ENCODE measurements around the gene SLC26A8. TPM values are rescaled to one million over a fixed set of nuclear protein-coding genes. Genes with fewer than 3 reads are reported as not detected.

The SLC26A8 gene
- total and polyA plus RNA-seq, 2 of the 13 experiments (the other 11 are each of a cell fraction or from before 2014, with no cell fraction given) = 0.46 TPM; not detected in 1

DNA sequence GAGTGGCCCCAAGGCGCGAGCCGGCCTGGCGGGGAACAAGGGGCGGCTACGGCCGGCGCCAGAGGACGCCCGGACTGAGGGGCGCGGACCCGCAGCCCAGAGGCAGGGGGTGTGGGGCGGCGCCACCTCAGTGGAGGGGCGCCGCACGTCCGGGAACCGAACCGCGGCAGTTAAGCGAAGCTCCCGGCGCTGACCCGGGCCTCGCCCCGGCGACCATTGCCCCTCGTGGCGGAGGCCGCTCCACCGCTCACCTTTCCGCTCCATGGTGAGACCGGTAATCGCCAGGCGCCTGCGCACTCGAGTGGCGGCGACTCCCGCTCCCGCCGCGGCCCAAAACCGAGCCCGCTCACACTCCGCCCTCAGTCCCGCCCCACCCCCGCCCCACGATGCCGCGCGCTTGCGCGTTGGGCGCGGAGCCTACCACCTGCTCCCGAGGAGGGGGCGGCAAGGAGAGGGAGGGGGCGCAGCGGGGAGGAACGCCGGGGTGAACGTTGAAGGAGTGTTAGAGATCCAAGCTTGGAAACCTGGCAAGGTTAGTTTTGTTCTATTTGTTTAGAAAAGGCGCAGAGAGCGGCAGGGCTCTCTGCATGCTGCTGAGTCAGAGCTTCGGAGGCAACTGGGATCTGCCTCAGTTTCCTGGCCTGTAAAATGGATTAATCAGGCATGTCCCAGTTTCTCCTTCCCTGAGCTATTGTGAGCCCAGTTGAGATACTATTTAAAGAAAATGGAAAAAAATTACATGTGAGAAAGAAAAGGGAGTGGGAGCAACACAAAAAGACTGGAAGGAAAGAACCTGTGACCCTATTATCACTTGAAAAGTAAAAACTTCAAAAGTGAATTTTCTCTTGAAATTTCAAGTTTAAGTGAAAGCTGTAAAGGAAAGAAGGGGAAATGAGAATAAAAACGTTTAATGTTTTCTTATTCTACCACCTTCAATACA, 103.4 kb downstream of the SLC26A8 start, which contains the start of gene SRPK1 (continued):
- peak; percentile 38; the same call in 1 of the 2 replicates for TF ChIP-seq HOXA9 (CRISPR knock-in tag; IDR thresholded peaks at IDR 0.05; ENCODE audit: borderline replicate concordance)
- peak; percentile 91 for TF ChIP-seq KDM5B (CRISPR knock-in tag; IDR thresholded peaks at IDR 0.05; ENCODE audit: borderline replicate concordance)
- no peak; the same call in 1 of the 2 replicates for TF ChIP-seq ZMAT5 (CRISPR knock-in tag; IDR thresholded peaks at IDR 0.05; ENCODE audit: borderline replicate concordance, low read depth)
- TF ChIP-seq, protein P1, sequence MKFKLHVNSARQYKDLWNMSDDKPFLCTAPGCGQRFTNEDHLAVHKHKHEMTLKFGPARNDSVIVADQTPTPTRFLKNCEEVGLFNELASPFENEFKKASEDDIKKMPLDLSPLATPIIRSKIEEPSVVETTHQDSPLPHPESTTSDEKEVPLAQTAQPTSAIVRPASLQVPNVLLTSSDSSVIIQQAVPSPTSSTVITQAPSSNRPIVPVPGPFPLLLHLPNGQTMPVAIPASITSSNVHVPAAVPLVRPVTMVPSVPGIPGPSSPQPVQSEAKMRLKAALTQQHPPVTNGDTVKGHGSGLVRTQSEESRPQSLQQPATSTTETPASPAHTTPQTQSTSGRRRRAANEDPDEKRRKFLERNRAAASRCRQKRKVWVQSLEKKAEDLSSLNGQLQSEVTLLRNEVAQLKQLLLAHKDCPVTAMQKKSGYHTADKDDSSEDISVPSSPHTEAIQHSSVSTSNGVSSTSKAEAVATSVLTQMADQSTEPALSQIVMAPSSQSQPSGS (CRISPR knock-in tag; IDR thresholded peaks at IDR 0.05) = peak; percentile 63; the same call in 1 of the 2 replicates
- peak; percentile 73; the same call in 1 of the 2 replicates for TF ChIP-seq ZBTB34 (CRISPR knock-in tag; IDR thresholded peaks at IDR 0.05)
- peak; percentile 80; the same call in 1 of the 2 replicates for TF ChIP-seq KLF15 (CRISPR knock-in tag; IDR thresholded peaks at IDR 0.05; ENCODE audit: borderline replicate concordance)
- TF ChIP-seq PTBP1 (IDR thresholded peaks at IDR 0.05; ENCODE audit: low read depth, low read length, poor library complexity, severe bottlenecking) = peak; percentile 88
- TF ChIP-seq ZBTB1 (CRISPR knock-in tag; IDR thresholded peaks at IDR 0.05; ENCODE audit: borderline replicate concordance) = no peak
- no peak for TF ChIP-seq MEF2D (CRISPR knock-in tag; IDR thresholded peaks at IDR 0.05)
- TF ChIP-seq, protein P2, sequence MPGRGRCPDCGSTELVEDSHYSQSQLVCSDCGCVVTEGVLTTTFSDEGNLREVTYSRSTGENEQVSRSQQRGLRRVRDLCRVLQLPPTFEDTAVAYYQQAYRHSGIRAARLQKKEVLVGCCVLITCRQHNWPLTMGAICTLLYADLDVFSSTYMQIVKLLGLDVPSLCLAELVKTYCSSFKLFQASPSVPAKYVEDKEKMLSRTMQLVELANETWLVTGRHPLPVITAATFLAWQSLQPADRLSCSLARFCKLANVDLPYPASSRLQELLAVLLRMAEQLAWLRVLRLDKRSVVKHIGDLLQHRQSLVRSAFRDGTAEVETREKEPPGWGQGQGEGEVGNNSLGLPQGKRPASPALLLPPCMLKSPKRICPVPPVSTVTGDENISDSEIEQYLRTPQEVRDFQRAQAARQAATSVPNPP (CRISPR knock-in tag; IDR thresholded peaks at IDR 0.05) = peak; percentile 77
- TF ChIP-seq, protein P3, sequence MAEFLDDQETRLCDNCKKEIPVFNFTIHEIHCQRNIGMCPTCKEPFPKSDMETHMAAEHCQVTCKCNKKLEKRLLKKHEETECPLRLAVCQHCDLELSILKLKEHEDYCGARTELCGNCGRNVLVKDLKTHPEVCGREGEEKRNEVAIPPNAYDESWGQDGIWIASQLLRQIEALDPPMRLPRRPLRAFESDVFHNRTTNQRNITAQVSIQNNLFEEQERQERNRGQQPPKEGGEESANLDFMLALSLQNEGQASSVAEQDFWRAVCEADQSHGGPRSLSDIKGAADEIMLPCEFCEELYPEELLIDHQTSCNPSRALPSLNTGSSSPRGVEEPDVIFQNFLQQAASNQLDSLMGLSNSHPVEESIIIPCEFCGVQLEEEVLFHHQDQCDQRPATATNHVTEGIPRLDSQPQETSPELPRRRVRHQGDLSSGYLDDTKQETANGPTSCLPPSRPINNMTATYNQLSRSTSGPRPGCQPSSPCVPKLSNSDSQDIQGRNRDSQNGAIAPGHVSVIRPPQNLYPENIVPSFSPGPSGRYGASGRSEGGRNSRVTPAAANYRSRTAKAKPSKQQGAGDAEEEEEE (CRISPR knock-in tag; IDR thresholded peaks at IDR 0.05; ENCODE audit: borderline replicate concordance) = no peak
- peak; percentile 80; the same call in 1 of the 2 replicates for TF ChIP-seq ZFP90 (CRISPR knock-in tag; IDR thresholded peaks at IDR 0.05; ENCODE audit: borderline replicate concordance)
- no peak for TF ChIP-seq SETDB1 (CRISPR knock-in tag; IDR thresholded peaks at IDR 0.05; ENCODE audit: borderline replicate concordance)
- TF ChIP-seq, protein P4, sequence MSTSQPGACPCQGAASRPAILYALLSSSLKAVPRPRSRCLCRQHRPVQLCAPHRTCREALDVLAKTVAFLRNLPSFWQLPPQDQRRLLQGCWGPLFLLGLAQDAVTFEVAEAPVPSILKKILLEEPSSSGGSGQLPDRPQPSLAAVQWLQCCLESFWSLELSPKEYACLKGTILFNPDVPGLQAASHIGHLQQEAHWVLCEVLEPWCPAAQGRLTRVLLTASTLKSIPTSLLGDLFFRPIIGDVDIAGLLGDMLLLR (CRISPR knock-in tag; IDR thresholded peaks at IDR 0.05) = peak; percentile 81; the same call in 1 of the 2 replicates
- no peak for TF ChIP-seq ZNF850 (CRISPR knock-in tag; conservative IDR thresholded peaks at IDR 0.05)
- no peak for TF ChIP-seq ZNF781 (CRISPR knock-in tag; IDR thresholded peaks at IDR 0.05; ENCODE audit: borderline replicate concordance, not compliant biosample characterization)
- no peak; the same call in 1 of the 2 replicates for TF ChIP-seq MTF1 (CRISPR knock-in tag; IDR thresholded peaks at IDR 0.05)
- TF ChIP-seq, protein P5, sequence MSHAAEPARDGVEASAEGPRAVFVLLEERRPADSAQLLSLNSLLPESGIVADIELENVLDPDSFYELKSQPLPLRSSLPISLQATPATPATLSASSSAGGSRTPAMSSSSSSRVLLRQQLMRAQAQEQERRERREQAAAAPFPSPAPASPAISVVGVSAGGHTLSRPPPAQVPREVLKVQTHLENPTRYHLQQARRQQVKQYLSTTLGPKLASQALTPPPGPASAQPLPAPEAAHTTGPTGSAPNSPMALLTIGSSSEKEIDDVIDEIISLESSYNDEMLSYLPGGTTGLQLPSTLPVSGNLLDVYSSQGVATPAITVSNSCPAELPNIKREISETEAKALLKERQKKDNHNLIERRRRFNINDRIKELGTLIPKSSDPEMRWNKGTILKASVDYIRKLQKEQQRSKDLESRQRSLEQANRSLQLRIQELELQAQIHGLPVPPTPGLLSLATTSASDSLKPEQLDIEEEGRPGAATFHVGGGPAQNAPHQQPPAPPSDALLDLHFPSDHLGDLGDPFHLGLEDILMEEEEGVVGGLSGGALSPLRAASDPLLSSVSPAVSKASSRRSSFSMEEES (CRISPR knock-in tag; IDR thresholded peaks at IDR 0.05) = peak; percentile 77; the same call in 1 of the 2 replicates
